ENCODE data around the gene MIEN1.

GRCh38 chr17:39687101-39687545 is 43.2 kb downstream of the MIEN1 start:
- TF ChIP-seq CTCF (IDR thresholded peaks at IDR 0.05) = no peak
- TF ChIP-seq EZH2 (IDR thresholded peaks at IDR 0.05; ENCODE audit: borderline replicate concordance, insufficient read depth, low read depth, low read length, poor library complexity, severe bottlenecking) = no peak
